ENCODE results near the gene AKT1S1. TPM values are rescaled to one million over a fixed set of nuclear protein-coding genes. Genes with fewer than 3 reads are reported as not detected.
A peak's percentile ranks its signal among the peaks of the same experiment; 100 is the strongest.
"Not testable (repeated sequence)": the region's sequence is repeated elsewhere in the genome, so short reads cannot be mapped to it uniquely, and the experiment has no call there.

The AKT1S1 gene
- total RNA-seq, 1 experiment from 2014 or later = 64.6 TPM

GRCh38 chr19:49820125-49820524 is 57.0 kb downstream of the AKT1S1 start:
- BruUV-seq (replicated peaks) = TSS peak; percentile 50
- DNase-seq = no peak

GRCh38 chr19:49819452-49820115 is 57.6 kb downstream of the AKT1S1 start:
- H3K36me3 ChIP-seq (ENCODE audit: control insufficient read depth, insufficient read depth, low read length); H3K4me1 ChIP-seq; H3K9me3 Mint-ChIP-seq (ENCODE audit: unreplicated experiment); H3K4me1 Mint-ChIP-seq (ENCODE audit: low read depth, unreplicated experiment); POLR2A ChIA-PET; H3K9me3 ChIP-seq; H3K27me3 Mint-ChIP-seq (ENCODE audit: insufficient read depth, unreplicated experiment); DNase-seq; BruUV-seq (replicated peaks); H3K27me3 ChIP-seq (replicated peaks; ENCODE audit: control insufficient read depth, insufficient read depth, low read length): not testable (repeated sequence)
- H3K36me3 Mint-ChIP-seq (ENCODE audit: insufficient read depth, unreplicated experiment) = peaks cover 46% of the 10 kb centered on the region
- intact Hi-C loops (cut with micrococcal nuclease; ENCODE audit: unreplicated experiment) = loop anchor here (5.0 kb wide), 1 partner anchor 33 kb away; the partner anchor contains the start of gene PTOV1
- H3K4me3 Mint-ChIP-seq (ENCODE audit: unreplicated experiment) = peak overlapping the region; percentile 85
- H3K27ac Mint-ChIP-seq (ENCODE audit: unreplicated experiment) = peak overlapping the region; percentile 96
- peak overlapping the region; percentile 100 for H3K4me3 ChIP-seq (ENCODE audit: low read depth, low read length)
- CTCF ChIA-PET = interaction anchor here (0.7 to 1.2 kb wide), 2 partner anchors 120 to 222 kb away, joined by 4 read pairs; no protein-coding TSS in a partner anchor

More at GRCh38 chr19:49820125-49820524, 57.0 kb downstream of the AKT1S1 start:
- peaks cover 7% of the 10 kb centered on the region for H3K4me1 Mint-ChIP-seq (ENCODE audit: low read depth, unreplicated experiment)
- no peak overlapping the region for H3K27ac Mint-ChIP-seq (ENCODE audit: unreplicated experiment)
- ChIA-PET CTCF (no interaction called here), POLR2A (no interaction called here)
- no peaks in the 10 kb centered on the region for H3K4me1 ChIP-seq
- TF ChIP-seq CTCF (IDR thresholded peaks at IDR 0.05; ENCODE audit: insufficient read depth in 1 of 2, low read depth in 1 of 2, low read length in 1 of 2, severe bottlenecking in 1 of 2, unreplicated experiment in 1 of 2) = no peak
- H3K4me3 ChIP-seq (ENCODE audit: low read depth, low read length) = no peak overlapping the region
- H3K4me3 Mint-ChIP-seq (ENCODE audit: unreplicated experiment) = no peak overlapping the region
- H3K27me3 Mint-ChIP-seq (ENCODE audit: insufficient read depth, unreplicated experiment) = no peaks in the 10 kb centered on the region
- no peaks in the 10 kb centered on the region for H3K27me3 ChIP-seq (replicated peaks; ENCODE audit: control insufficient read depth, insufficient read depth, low read length)
- intact Hi-C loops (cut with micrococcal nuclease; ENCODE audit: unreplicated experiment) = no loop called here
- H3K9me3 ChIP-seq = no peaks in the 10 kb centered on the region
- peaks cover 4% of the 10 kb centered on the region for H3K36me3 ChIP-seq (ENCODE audit: control insufficient read depth, insufficient read depth, low read length)
- no peaks in the 10 kb centered on the region for H3K9me3 Mint-ChIP-seq (ENCODE audit: unreplicated experiment)
- H3K36me3 Mint-ChIP-seq (ENCODE audit: insufficient read depth, unreplicated experiment) = peaks cover 50% of the 10 kb centered on the region

Small RNAs within 50 kb of the gene (microRNA-seq; reads per million reads assigned to microRNA genes)
- gene MIR4749 (4.3 reads per million, percentile 29 among the genes with 10 or more reads in this experiment), gene MIR4750 (3.0 reads per million, percentile 19 among the genes with 10 or more reads in this experiment), gene MIR6800 (2.6 reads per million, percentile 14 among the genes with 10 or more reads in this experiment)

Other genes with a start within 250 kb of the AKT1S1 start
- gene RRAS, start 237.2 kb downstream of the AKT1S1 start, total RNA-seq (2022) = 10.6 and 11.3 TPM in 2 replicates
- gene SCAF1, start 235.1 kb downstream of the AKT1S1 start, total RNA-seq (2022) = 83.4 and 89.5 TPM in 2 replicates
- 125 and 131 TPM in 2 replicates for gene IRF3, start 211.5 kb downstream of the AKT1S1 start, total RNA-seq (2022)
- 103 and 111 TPM in 2 replicates for gene BCL2L12, start 211.4 kb downstream of the AKT1S1 start, total RNA-seq (2022)
- 326 and 343 TPM in 2 replicates for gene PRMT1, start 200.1 kb downstream of the AKT1S1 start, total RNA-seq (2022)
- 8.5 and 10.4 TPM in 2 replicates for gene ADM5, start 187.8 kb downstream of the AKT1S1 start, total RNA-seq (2022)
- gene CPT1C, start 186.2 kb downstream of the AKT1S1 start, total RNA-seq (2022) = 1.9 and 2.0 TPM in 2 replicates
- not detected in 2 replicates for gene TSKS, start 114.0 kb downstream of the AKT1S1 start, total RNA-seq (2022)
- 107 and 126 TPM in 2 replicates for gene AP2A1, start 110.4 kb downstream of the AKT1S1 start, total RNA-seq (2022)
- 0.75 and 0.93 TPM in 2 replicates for gene FUZ, start 64.1 kb downstream of the AKT1S1 start, total RNA-seq (2022)
- gene MED25, start 59.1 kb downstream of the AKT1S1 start, total RNA-seq (2022) = 102 and 104 TPM in 2 replicates
- gene PTOV1, start 26.2 kb downstream of the AKT1S1 start, total RNA-seq (2022) = 209 and 224 TPM in 2 replicates
- gene PNKP, start 9.8 kb downstream of the AKT1S1 start, total RNA-seq (2022) = 130 and 147 TPM in 2 replicates
- 55.3 and 56.5 TPM in 2 replicates for gene TBC1D17, start 347 bp upstream of the AKT1S1 start, total RNA-seq (2022)
- 0.61 and 1.1 TPM in 2 replicates for gene IL4I1, start 19.5 kb upstream of the AKT1S1 start, total RNA-seq (2022)
- 47.3 and 64.0 TPM in 2 replicates for gene ATF5, start 51.9 kb upstream of the AKT1S1 start, total RNA-seq (2022)
- gene NUP62, start 52.1 kb upstream of the AKT1S1 start, total RNA-seq (2022) = 116 and 118 TPM in 2 replicates
- not detected in 2 replicates for gene SIGLEC11, start 83.8 kb upstream of the AKT1S1 start, total RNA-seq (2022)
- gene VRK3, start 148.0 kb upstream of the AKT1S1 start, total RNA-seq (2022) = 44.2 and 46.3 TPM in 2 replicates
- gene ZNF473, start 148.7 kb upstream of the AKT1S1 start, total RNA-seq (2022) = 22.3 and 24.9 TPM in 2 replicates